Pancreas (tissue), 10 donors: ENCODE data around the gene GRIN3A. TPM values are rescaled to one million over a fixed set of nuclear protein-coding genes. Genes with fewer than 3 reads are reported as not detected.

Source experiments
- ATAC-seq, 4 donors: fragments of 200-7000 bp; cut with Tn5 transposase; one replicate each; pipeline versions ENCODE4 v1.8.0 to v1.9.1; 2020; ENCODE audit warnings: mild to moderate bottlenecking in 4 of 4, moderate library complexity in 4 of 4
- DNase-seq, 6 donors: peaks; one replicate each; pipeline ENCODE4 v3.0.0-alpha.2; 2020
- FAIRE-seq: peaks from 2 replicates; lab custom pipeline; 2012; peaks lifted over from hg19 to GRCh38; lab: Jason Lieb, UNC
- H3K27ac ChIP-seq, 4 donors: fragments of 200-600 bp; sonication (generic); 1 replicate in 3 of 4; 2 replicates in 1 of 4; pipeline versions ENCODE4 v1.5.0 to v1.8.0; 2020
- H3K27me3 ChIP-seq, 4 donors: fragments of 200-600 bp; one replicate each; pipeline ENCODE4 v1.8.0; 2021
- H3K36me3 ChIP-seq, 3 donors: fragments of 200-600 bp; sonication (generic) in 1 of 3; one replicate each; pipeline versions ENCODE4 v1.5.0 to v1.8.0; 2020 to 2021
- H3K4me1 ChIP-seq, 3 donors: fragments of 200-600 bp; one replicate each; pipeline ENCODE4 v1.8.0; 2021
- H3K4me3 ChIP-seq, 4 donors: fragments of 200-600 bp; sonication (generic) in 2 of 4; one replicate each; pipeline versions ENCODE4 v1.5.0 to v1.8.0; 2020 to 2021
- H3K9me3 ChIP-seq, 4 donors: fragments of 200-600 bp; one replicate each; pipeline ENCODE4 v1.8.0; 2021
- CTCF ChIP-seq, 4 donors: fragments of 200-600 bp; sonication (generic) in 3 of 4; IDR thresholded peaks; one replicate each; pipeline versions ENCODE4 v1.5.0 to v1.8.0; 2021; ENCODE audit warnings: antibody characterized with exemption in 4 of 4
- WGBS, 2 donors: extraction: QIAGEN DNeasy Blood & Tissue Kit; methylation state at CpG; one replicate each; pipeline ENCODE4 v1.1.7; 2013; 5-methylcytosine and 5-hydroxymethylcytosine counted together
- intact Hi-C, 3 donors: fragments of 100-400 bp; cut with DNase I; formaldehyde crosslinking; loops; one replicate each; pipeline versions ENCODE4 v1.11.1 to v1.14.2; 2022
- polyA plus RNA-seq, 2 donors: library from polyadenylated mRNA; stranded (reverse); fragments of 200-250 nt; gene quantifications; one replicate each; pipeline ENCODE4 v1.2.3, GENCODE V29; 2013
- total RNA-seq, 6 donors: library from RNA; stranded (reverse); fragmentation: NEBNext Ultra II Directional in 4 of 6; extraction: Animal tissue kit (Norgen Biotek cat#: 25700) in 4 of 6; gene quantifications; one replicate each; pipeline versions ENCODE4 v1.2.1 to v1.2.4, GENCODE V29; 2021 to 2023
- donor health status: healthy with polysubstance abuse.
- donor health status: DM: no; HTN: no; CAD: no; lungs with moderate emphysema.
- donor health status: DM: no; HTN: no; CAD: no.
- donor health status: control.
- donor health status: control.
- donor health status: Bipolar disorder and iron deficiency.
- donor health status: DM: yes; HTN: yes; CAD: no.
- donor health status: DM: no; HTN: no; CAD: no.
- donor health status: DM: no; HTN: no; CAD: no.
- donor health status: DM: yes; HTN: yes; CAD: no.

The GRIN3A gene
- total and polyA plus RNA-seq, 8 donors = under 0.01 to 0.09 (median 0.05) TPM; not detected in 2

- H3K27me3 ChIP-seq = no peaks in the 10 kb centered on the region
- intact Hi-C loops = no loop called here
- DNase-seq (no peak), ATAC-seq (no peak), FAIRE-seq (no peak)
- H3K4me3 ChIP-seq = no peak overlapping the region
- H3K27ac ChIP-seq = no peak overlapping the region
- H3K4me1 ChIP-seq = no peaks in the 10 kb centered on the region
- TF ChIP-seq CTCF (IDR thresholded peaks at IDR 0.05) = no peak
- no peaks in the 10 kb centered on the region for H3K36me3 ChIP-seq
- no peaks in the 10 kb centered on the region for H3K9me3 ChIP-seq
Observed at GRCh38 chr9:101668421-101668820, 70.0 kb downstream of the GRIN3A start.

DNA sequence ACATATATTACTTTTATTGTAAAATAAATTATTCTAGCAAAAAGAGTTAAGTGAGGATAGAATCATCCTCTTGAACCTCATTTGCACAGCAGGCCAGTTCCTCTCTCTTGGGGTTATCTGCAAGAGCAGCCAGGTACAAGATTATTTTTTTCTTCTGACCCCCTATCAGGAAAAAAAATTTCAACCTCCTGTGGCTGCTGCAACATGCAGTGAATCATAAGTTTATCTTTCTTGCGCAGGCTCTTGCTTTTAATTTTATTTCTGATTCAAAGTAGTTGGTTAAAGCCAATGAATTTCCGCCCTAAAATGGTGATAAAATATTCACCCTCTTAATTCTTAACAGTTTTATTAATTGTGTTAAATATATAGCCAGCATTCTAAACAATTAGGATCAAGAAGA lies 74.0 kb downstream of the GRIN3A start:
- ATAC-seq (no peak), FAIRE-seq (no peak), DNase-seq (no peak)
- Histone ChIP-seq H3K36me3 (no peaks in the 10 kb centered on the region), H3K27me3 (no peaks in the 10 kb centered on the region), H3K9me3 (no peaks in the 10 kb centered on the region), H3K4me1 (no peaks in the 10 kb centered on the region), H3K4me3 (no peak overlapping the region), H3K27ac (no peak overlapping the region)
- no peak for TF ChIP-seq CTCF (IDR thresholded peaks at IDR 0.05)
- 65 to 80% methylated on average over 2 of the region's 2 CpGs for WGBS, 2 donors
- intact Hi-C loops = no loop called here

DNA sequence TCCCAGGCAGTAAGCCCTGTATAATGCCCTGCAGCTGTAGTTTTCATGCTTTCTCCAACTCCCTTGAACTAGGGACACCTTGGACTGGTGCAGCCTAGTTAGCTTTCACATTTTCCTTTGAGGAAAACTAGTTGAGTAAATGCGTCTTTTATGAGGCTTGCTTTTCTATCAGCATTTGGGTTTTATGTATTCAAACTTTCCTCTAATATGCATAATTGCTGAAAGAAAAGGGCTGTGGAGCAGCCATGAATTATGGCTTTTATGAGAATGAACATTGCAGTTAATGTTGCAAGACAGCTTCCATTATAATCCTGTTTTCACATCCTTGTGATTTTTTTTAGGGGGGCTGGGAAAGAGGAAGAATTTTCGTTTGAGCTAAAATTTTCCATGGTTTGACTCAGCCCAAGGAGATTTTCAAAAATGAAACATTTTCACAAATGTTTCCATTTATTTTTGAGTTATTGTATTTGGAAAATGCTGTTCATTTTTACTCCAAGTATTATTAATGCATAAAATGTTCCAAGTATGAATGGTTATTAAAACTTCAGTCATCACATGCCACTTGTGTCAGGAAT lies 85.8 kb downstream of the GRIN3A start:
- H3K4me1 ChIP-seq = no peaks in the 10 kb centered on the region
- WGBS, 2 donors = 46 to 58% methylated on average over 2 of the region's 2 CpGs
- no peak for ATAC-seq

GRCh38 chr9:101650142-101650541 lies 88.3 kb downstream of the GRIN3A start:
- Histone ChIP-seq H3K27me3 (no peaks in the 10 kb centered on the region), H3K4me3 (no peak overlapping the region), H3K4me1 (no peaks in the 10 kb centered on the region), H3K9me3 (no peaks in the 10 kb centered on the region), H3K36me3 (no peaks in the 10 kb centered on the region), H3K27ac (no peak overlapping the region)
- TF ChIP-seq CTCF (IDR thresholded peaks at IDR 0.05) = no peak
- intact Hi-C loops = no loop called here
- ATAC-seq (no peak), DNase-seq (no peak), FAIRE-seq (no peak)
- WGBS, 2 donors = 33 to 50% methylated on average over 1 of the region's 1 CpG

More for the DNA sequence above, 85.8 kb downstream of the GRIN3A start:
- no peaks in the 10 kb centered on the region for H3K27me3 ChIP-seq
- DNase-seq (no peak), FAIRE-seq (no peak)
- no peak overlapping the region for H3K4me3 ChIP-seq
- no peaks in the 10 kb centered on the region for H3K9me3 ChIP-seq
- intact Hi-C loops = no loop called here
- H3K27ac ChIP-seq = no peak overlapping the region
- no peak for TF ChIP-seq CTCF (IDR thresholded peaks at IDR 0.05)
- H3K36me3 ChIP-seq = no peaks in the 10 kb centered on the region

GRCh38 chr9:101648493-101648892 lies 90.0 kb downstream of the GRIN3A start:
- intact Hi-C loops = loop anchor here in 1 of 3 donors (10.0 kb wide), 1 partner anchor 64 kb away; no protein-coding TSS in a partner anchor
- Histone ChIP-seq H3K27me3 (no peaks in the 10 kb centered on the region), H3K27ac (no peak overlapping the region), H3K4me3 (no peak overlapping the region), H3K4me1 (no peaks in the 10 kb centered on the region), H3K9me3 (no peaks in the 10 kb centered on the region), H3K36me3 (no peaks in the 10 kb centered on the region)
- ATAC-seq (no peak), FAIRE-seq (no peak), DNase-seq (no peak)
- no peak for TF ChIP-seq CTCF (IDR thresholded peaks at IDR 0.05)
- WGBS, 2 donors = 76 to 81% methylated on average over 1 of the region's 1 CpG
